Islet of Langerhans (tissue), 1 donor: ENCODE data around the gene EFTUD2.

Source experiments
- FAIRE-seq: peaks from one replicate; lab custom pipeline; 2011; peaks lifted over from hg19 to GRCh38; lab: Jason Lieb, UNC

Gene EFTUD2

GRCh38 chr17:44807093-44807816 lies 92.0 kb downstream of the EFTUD2 start:
- no peak for FAIRE-seq

DNA sequence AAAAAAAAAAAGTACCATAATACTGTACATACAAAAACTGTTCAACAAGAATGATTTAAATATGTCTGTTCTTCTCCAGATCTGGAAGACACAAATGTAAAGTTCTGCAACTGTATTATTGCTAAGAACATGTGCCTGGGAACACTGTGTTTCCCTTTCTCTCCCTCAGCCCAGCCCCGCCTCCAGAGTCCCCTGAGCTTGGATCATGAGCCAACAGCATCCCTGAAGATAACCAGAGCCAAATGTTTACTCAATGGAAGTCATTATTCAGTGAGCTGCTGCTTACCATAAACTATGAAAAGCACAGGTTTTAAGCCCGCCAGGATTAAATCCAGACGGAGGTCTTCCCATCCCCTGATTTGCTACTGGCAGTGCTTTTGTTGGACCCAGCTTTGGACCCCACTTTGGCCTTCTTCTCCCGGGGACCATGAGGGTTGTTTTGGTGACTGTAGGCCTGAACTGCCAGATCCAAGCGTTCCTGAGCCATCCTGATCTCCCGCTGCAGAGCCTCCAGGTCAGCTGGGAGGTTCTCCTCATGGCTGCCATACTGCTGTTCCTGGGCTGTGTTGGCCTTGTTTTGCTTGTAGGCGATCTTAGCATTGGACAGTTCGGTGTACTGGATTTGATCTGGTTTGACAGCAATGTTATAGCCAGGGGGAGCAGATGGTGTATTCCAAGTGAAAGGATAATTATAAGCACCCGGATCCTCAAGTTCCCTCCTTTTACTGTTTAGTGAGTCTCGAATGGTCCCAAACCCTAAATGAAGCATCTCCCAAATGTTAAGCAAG lies 94.7 kb downstream of the EFTUD2 start:
- no peak for FAIRE-seq

GRCh38 chr17:44801880-44802279 lies 97.4 kb downstream of the EFTUD2 start:
- FAIRE-seq, result no peak
